Uterine smooth muscle cell (primary cell): Measurements from ENCODE around the gene KCND1. TPM values are rescaled to one million over a fixed set of nuclear protein-coding genes. Genes with fewer than 3 reads are reported as not detected.

Experiments
- total RNA-seq: library from RNA; depleted of rRNA; stranded (reverse); fragments of >200 nt; gene quantifications from 2 replicates; pipeline ENCODE4 v1.2.3, GENCODE V29; 2014

The KCND1 gene
- 0.33 and 1.2 TPM in 2 replicates for total RNA-seq

GRCh38 chrX:48971249-48972219 is at the start of gene KCND1:
KCND1 (minus strand) TSS chrX:48971844; CDS start chrX:48970271, 1,573 bp downstream.

DNA sequence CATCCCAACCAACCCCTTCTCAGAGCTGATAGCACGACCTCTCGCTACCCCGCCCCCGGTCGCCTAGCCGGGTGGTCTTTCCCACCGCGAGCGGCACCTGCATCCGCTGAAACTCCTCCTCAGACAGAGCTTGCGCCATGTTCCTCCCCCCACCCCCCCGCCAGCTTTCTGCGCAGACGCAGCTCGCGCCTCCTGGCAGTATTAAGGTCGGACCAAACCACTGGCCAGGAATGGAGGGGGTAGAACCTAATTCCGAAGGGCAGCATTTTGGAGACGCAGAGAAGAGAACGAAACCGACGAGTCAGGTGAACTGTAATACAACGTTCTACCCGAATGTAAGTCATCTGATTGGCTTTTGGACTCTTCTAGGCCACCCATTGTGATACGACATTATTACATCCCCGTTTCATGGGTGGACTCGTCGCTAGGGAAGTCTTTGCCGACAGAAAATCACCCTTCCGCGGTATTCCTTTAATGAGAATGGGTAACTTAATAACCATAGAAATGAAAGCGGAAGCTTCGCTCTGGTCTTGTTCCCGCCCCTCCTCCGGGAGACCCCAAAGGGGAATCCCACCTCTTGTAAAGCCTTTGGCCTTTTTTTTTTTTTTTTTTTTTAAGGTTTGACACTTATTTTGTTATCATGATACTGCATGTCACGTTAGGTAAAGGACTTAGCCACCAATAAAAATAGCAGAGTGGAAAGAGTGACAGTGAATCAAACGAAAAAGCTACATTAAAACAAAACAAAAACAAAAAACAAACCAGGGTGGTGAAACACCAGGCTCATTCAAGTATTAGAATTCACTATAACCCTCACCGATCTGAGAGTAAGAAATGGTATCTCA is 30.7 kb upstream of the KCND1 start, which contains the start of gene GRIPAP1:
TSS of gene GRIPAP1 (minus strand) at position 174 of the 845 bp plus-strand sequence. CDS start at position 139, 35 bp downstream.

DNA sequence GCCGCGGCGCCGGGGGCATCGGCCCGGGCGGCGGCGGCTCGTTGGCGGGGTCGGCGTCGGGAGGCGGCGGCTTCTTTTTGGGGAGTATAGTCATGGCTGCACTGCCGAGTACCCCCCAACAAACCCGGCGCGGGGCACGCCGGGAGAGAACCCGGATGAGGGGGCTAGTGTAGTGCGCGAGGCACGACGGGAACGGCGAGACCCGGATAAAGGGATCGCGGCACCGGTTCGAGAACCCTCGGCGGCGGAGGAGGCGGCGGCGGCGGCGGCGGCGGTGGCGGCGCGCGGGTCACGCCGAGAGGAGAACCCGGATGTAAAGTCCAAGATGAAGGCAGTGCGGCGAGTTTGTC is 14.2 kb downstream of the KCND1 start, which contains the start of gene OTUD5:
TSS of gene OTUD5 (minus strand) at position 131 of the 350 bp plus-strand sequence. CDS start at position 94, 37 bp downstream.

GRCh38 chrX:48918643-48919340 is 52.9 kb downstream of the KCND1 start, which contains the start of gene PIM2:
PIM2 (minus strand) TSS chrX:48919024; CDS start chrX:48918834, 190 bp downstream.

DNA sequence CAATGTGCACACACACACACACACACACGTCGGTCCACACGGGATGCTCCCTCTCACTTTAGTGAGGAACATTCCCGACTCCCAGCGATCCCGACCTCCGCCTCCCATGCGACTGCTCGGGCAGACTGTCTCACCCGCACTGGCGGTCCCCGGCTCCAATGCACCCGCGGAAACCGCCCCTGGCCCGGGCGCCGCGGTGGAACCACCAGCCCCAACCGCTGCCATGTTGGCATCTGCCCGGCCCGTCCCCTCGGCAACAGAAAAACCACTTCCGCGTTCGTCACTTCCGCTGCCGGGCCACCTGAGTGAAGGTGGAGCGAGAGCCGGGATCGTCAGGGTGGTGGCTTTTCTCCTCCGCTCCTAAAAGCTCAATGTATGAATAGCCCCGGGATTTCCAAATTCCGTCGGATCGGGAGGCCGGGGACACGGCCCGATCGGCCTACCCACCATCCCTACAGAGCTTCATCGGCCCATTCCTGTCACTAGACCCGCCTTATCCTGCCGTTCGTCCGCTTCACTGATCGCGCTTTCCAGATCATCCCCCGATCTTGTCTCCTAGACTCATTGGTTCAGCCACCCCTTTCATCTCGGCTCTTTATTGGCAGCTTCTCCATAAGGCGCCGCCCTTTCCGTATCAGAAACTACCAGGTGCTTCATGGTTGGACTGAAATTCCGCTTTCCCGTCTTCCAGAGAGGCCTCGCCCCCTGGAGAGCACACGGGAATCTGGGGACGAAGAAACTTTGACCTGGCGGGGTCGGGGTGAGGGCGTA is 60.0 kb downstream of the KCND1 start, which contains the start of gene SLC35A2:
TSS of gene SLC35A2 (minus strand) at position 235 of the 771 bp plus-strand sequence. CDS start at position 225, 10 bp downstream.

Other genes starting within 250 kb of the KCND1 start
- gene GLOD5, start 210.1 kb downstream of the KCND1 start, total RNA-seq = not detected in 2 replicates
- gene GATA1, start 185.3 kb downstream of the KCND1 start, total RNA-seq = not detected in 2 replicates
- 30.6 and 34.2 TPM in 2 replicates for gene HDAC6, start 169.8 kb downstream of the KCND1 start, total RNA-seq
- not detected in 2 replicates for gene ERAS, start 145.3 kb downstream of the KCND1 start, total RNA-seq
- gene PCSK1N, start 136.2 kb downstream of the KCND1 start, total RNA-seq = 2.9 TPM in 1 of 2 replicates, not detected in the other
- gene TIMM17B, start 74.1 kb downstream of the KCND1 start, total RNA-seq = 36.4 and 39.3 TPM in 2 replicates
- gene PQBP1, start 73.9 kb downstream of the KCND1 start, total RNA-seq = 61.5 and 89.0 TPM in 2 replicates
- gene SLC35A2, start 60.2 kb downstream of the KCND1 start, total RNA-seq = 13.9 and 14.6 TPM in 2 replicates
- 6.2 and 7.0 TPM in 2 replicates for gene PIM2, start 52.8 kb downstream of the KCND1 start, total RNA-seq
- gene OTUD5, start 14.2 kb downstream of the KCND1 start, total RNA-seq = 37.0 and 40.7 TPM in 2 replicates
- 23.1 and 29.9 TPM in 2 replicates for gene GRIPAP1, start 30.4 kb upstream of the KCND1 start, total RNA-seq
- 42.5 and 42.7 TPM in 2 replicates for gene TFE3, start 71.5 kb upstream of the KCND1 start, total RNA-seq
- gene CCDC120, start 87.2 kb upstream of the KCND1 start, total RNA-seq = 0.11 and 0.37 TPM in 2 replicates
- 6.6 and 9.1 TPM in 2 replicates for gene PRAF2, start 102.2 kb upstream of the KCND1 start, total RNA-seq
- 30.1 and 39.6 TPM in 2 replicates for gene WDR45, start 108.0 kb upstream of the KCND1 start, total RNA-seq
- gene GPKOW, start 151.9 kb upstream of the KCND1 start, total RNA-seq = 18.2 and 25.7 TPM in 2 replicates
- gene MAGIX, start 190.9 kb upstream of the KCND1 start, total RNA-seq = 1.4 and 2.4 TPM in 2 replicates
- 16.0 and 17.7 TPM in 2 replicates for gene PLP2, start 200.1 kb upstream of the KCND1 start, total RNA-seq
- 5.3 and 5.9 TPM in 2 replicates for gene PRICKLE3, start 214.5 kb upstream of the KCND1 start, total RNA-seq
- 0.12 and 0.33 TPM in 2 replicates for gene SYP, start 228.3 kb upstream of the KCND1 start, total RNA-seq